Measurements from ENCODE around the gene TEKTIP1. TPM values are rescaled to one million over a fixed set of nuclear protein-coding genes. Genes with fewer than 3 reads are reported as not detected.

TEKTIP1 gene
- total RNA-seq, 1 donor from 2014 or later, result not detected

GRCh38 chr19:3547767-3548282 lies 8.9 kb downstream of the TEKTIP1 start:
- H3K27me3 ChIP-seq (ENCODE audit: control insufficient read depth, insufficient read depth, low read length), result no peaks in the 10 kb centered on the region
- FAIRE-seq (no peak), DNase-seq (ENCODE audit: low read depth) (no peak)
- H3K36me3 ChIP-seq (ENCODE audit: control insufficient read depth, insufficient read depth, low read length), result peaks cover 23% of the 10 kb centered on the region
- no peak overlapping the region for H3K4me3 ChIP-seq (ENCODE audit: low read depth, low read length)
- TF ChIP-seq, protein P1, sequence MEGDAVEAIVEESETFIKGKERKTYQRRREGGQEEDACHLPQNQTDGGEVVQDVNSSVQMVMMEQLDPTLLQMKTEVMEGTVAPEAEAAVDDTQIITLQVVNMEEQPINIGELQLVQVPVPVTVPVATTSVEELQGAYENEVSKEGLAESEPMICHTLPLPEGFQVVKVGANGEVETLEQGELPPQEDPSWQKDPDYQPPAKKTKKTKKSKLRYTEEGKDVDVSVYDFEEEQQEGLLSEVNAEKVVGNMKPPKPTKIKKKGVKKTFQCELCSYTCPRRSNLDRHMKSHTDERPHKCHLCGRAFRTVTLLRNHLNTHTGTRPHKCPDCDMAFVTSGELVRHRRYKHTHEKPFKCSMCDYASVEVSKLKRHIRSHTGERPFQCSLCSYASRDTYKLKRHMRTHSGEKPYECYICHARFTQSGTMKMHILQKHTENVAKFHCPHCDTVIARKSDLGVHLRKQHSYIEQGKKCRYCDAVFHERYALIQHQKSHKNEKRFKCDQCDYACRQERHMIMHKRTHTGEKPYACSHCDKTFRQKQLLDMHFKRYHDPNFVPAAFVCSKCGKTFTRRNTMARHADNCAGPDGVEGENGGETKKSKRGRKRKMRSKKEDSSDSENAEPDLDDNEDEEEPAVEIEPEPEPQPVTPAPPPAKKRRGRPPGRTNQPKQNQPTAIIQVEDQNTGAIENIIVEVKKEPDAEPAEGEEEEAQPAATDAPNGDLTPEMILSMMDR (IDR thresholded peaks at IDR 0.05; ENCODE audit: insufficient read depth, low read length, severe bottlenecking), result no peak

GRCh38 chr19:3548606-3549005 lies 9.6 kb downstream of the TEKTIP1 start:
- FAIRE-seq (no peak), DNase-seq (ENCODE audit: low read depth) (no peak)
- Histone ChIP-seq H3K4me3 (ENCODE audit: low read depth, low read length) (no peak overlapping the region), H3K27me3 (ENCODE audit: control insufficient read depth, insufficient read depth, low read length) (no peaks in the 10 kb centered on the region), H3K36me3 (ENCODE audit: control insufficient read depth, insufficient read depth, low read length) (peaks cover 23% of the 10 kb centered on the region)
- TF ChIP-seq, protein P1 (IDR thresholded peaks at IDR 0.05; ENCODE audit: insufficient read depth, low read length, severe bottlenecking), result no peak

DNA sequence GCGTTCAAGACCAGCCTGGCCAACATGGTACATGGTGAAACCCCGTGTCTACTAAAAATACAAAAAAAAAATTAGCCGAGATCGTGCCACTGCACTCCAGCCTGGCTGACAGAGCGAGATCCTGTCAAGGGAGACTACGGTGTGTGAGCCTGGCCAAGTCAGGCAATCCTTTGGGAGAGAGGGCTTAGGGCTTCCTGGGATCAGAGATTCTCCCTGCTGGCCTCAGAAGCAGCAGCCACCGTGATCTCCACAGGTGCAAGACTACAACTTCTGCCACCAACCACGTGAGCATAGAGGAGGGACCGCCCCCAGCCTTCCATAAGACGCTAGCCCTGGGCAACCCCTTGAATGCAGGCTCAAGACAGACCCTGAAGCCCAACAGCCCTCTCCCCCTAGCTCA lies 10.8 kb downstream of the TEKTIP1 start:
- Histone ChIP-seq H3K4me3 (ENCODE audit: low read depth, low read length) (no peak overlapping the region), H3K36me3 (ENCODE audit: control insufficient read depth, insufficient read depth, low read length) (peaks cover 21% of the 10 kb centered on the region), H3K27me3 (ENCODE audit: control insufficient read depth, insufficient read depth, low read length) (no peaks in the 10 kb centered on the region)
- TF ChIP-seq, protein P1 (IDR thresholded peaks at IDR 0.05; ENCODE audit: insufficient read depth, low read length, severe bottlenecking), result no peak
- FAIRE-seq (no peak), DNase-seq (ENCODE audit: low read depth) (no peak)

DNA sequence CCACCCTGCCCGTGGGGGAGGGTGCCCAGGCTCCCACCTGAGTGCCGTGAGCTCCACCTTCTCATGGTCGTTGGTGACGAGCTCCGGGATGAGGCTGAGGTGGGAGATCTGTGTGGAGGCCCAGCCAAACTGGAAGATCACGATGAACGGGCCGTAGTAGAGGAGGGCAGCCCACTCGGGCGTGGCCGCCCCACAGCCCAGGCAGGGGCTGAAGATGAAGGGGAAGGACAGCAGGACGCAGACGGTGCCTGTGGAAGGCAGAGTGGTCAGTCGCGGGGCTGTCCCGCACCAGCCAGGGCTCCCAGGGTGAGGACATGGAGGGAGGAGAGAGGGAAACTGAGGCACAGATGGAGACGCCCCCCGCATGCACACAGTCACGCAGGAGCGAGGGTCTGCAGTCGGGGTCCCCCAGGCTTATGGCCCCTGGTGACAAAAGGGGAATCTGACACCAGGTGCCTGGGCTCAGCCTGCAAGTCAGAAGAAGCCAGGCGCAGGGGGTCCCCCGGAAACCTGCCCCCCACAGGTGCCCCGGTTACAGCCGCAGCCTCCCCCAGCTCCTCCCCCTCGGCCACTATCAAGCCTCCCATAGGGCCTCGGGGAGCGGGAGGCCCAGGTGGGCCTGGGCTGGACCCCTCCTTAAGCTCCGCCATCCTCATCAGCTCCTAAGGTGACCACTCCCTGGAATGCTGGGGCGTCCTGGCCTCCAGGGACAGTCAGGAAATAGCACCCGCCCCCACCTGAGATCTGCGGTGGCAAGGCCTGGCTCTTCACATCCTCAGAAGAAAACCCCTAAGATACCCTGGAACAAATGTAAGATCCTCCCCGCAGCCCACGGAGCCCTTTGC lies 12.2 kb downstream of the TEKTIP1 start:
- no peaks in the 10 kb centered on the region for H3K27me3 ChIP-seq (ENCODE audit: control insufficient read depth, insufficient read depth, low read length)
- DNase-seq (ENCODE audit: low read depth) (no peak), FAIRE-seq (no peak)
- no peak overlapping the region for H3K4me3 ChIP-seq (ENCODE audit: low read depth, low read length)
- TF ChIP-seq, protein P1 (IDR thresholded peaks at IDR 0.05; ENCODE audit: insufficient read depth, low read length, severe bottlenecking), result no peak
- H3K36me3 ChIP-seq (ENCODE audit: control insufficient read depth, insufficient read depth, low read length), result peaks cover 18% of the 10 kb centered on the region

GRCh38 chr19:3551792-3552095 lies 12.8 kb downstream of the TEKTIP1 start:
- no peak for DNase-seq (ENCODE audit: low read depth)
- peaks cover 18% of the 10 kb centered on the region for H3K36me3 ChIP-seq (ENCODE audit: control insufficient read depth, insufficient read depth, low read length)

More at GRCh38 chr19:3551792-3552095, 12.8 kb downstream of the TEKTIP1 start:
- TF ChIP-seq, protein P1 (IDR thresholded peaks at IDR 0.05; ENCODE audit: insufficient read depth, low read length, severe bottlenecking), result no peak
- H3K4me3 ChIP-seq (ENCODE audit: low read depth, low read length), result no peak overlapping the region
- no peaks in the 10 kb centered on the region for H3K27me3 ChIP-seq (ENCODE audit: control insufficient read depth, insufficient read depth, low read length)
- FAIRE-seq, result no peak

All from bronchial epithelial cell (primary cell).